ENCODE results near the gene COX10. TPM values are rescaled to one million over a fixed set of nuclear protein-coding genes. Genes with fewer than 3 reads are reported as not detected.

The COX10 gene
- polyA plus RNA-seq, 1 donor (not counting 4 experiments of a cell fraction or from before 2014, with no cell fraction given) = 14.3 TPM

DNA sequence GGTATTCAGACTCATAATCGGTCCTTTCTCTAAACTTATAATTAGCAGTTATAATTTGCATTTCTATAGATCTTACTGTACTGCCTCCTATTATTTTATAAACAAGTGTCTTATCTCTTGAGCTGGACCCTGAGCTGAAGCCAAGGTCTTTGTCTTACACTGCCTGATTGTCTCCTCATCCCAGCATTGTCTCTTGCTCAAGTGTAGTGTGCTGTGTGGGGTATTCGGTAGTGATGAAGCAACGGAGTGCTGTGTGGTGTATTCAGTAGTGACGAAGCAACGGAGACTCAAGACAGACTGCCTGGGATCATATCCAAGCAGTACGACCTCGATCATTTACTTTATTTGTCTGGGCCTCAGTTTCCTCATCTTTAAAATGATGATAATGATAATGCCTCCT lies 69.3 kb downstream of the COX10 start:
- Histone ChIP-seq H3K27me3 (ENCODE audit: control insufficient read depth, extremely low read depth, insufficient read depth, low read length) (no peaks in the 10 kb centered on the region), H3K9me1 (ENCODE audit: control insufficient read depth, extremely low read depth, insufficient read depth, low read length) (no peaks in the 10 kb centered on the region), H3K4me2 (ENCODE audit: control insufficient read depth, extremely low read depth, insufficient read depth, low read depth, low read length) (no peak overlapping the region), H3K36me3 (ENCODE audit: control insufficient read depth in 2 of 2, extremely low read depth in 1 of 2, insufficient read depth in 2 of 2, low read length in 2 of 2) (no peaks in the 10 kb centered on the region), H3K4me3 (ENCODE audit: control insufficient read depth in 2 of 3, extremely low read depth in 1 of 3, insufficient read depth in 2 of 3, low read depth in 1 of 3, low read length in 3 of 3) (no peak overlapping the region), H3K27ac (ENCODE audit: control insufficient read depth, insufficient read depth, low read length) (no peak overlapping the region), H3K9me3 (ENCODE audit: control insufficient read depth, low read depth, low read length) (no peaks in the 10 kb centered on the region), H4K20me1 (ENCODE audit: control insufficient read depth, extremely low read depth, insufficient read depth, low read length) (no peaks in the 10 kb centered on the region), H3K4me1 (ENCODE audit: control insufficient read depth, extremely low read depth, insufficient read depth, low read length) (no peaks in the 10 kb centered on the region), H3K9ac (ENCODE audit: control insufficient read depth, extremely low read depth, insufficient read depth, low read length) (no peak overlapping the region), H3K79me2 (ENCODE audit: control insufficient read depth, insufficient read depth, low read length) (no peaks in the 10 kb centered on the region), H2AFZ (ENCODE audit: control insufficient read depth, low read length) (no peak overlapping the region)
- dilution Hi-C loops (cut with MboI; ENCODE audit: extremely low pct_ligation_motif_present, low sequenced_read_pairs) = no loop called here
- no peak for TF ChIP-seq EZH2 (IDR thresholded peaks at IDR 0.05; ENCODE audit: low read length)
- TF ChIP-seq CTCF (optimal IDR thresholded peaks at IDR 0.05 in 1 of 3, IDR thresholded peaks at IDR 0.05 in 1 of 3, conservative IDR thresholded peaks at IDR 0.05 in 1 of 3; ENCODE audit: extremely low read depth in 1 of 3, insufficient read depth in 2 of 3, low read length in 3 of 3) = no peak
- FAIRE-seq = no peak
- DNase-seq (ENCODE audit: low read depth, low spot score) = no peak

DNA sequence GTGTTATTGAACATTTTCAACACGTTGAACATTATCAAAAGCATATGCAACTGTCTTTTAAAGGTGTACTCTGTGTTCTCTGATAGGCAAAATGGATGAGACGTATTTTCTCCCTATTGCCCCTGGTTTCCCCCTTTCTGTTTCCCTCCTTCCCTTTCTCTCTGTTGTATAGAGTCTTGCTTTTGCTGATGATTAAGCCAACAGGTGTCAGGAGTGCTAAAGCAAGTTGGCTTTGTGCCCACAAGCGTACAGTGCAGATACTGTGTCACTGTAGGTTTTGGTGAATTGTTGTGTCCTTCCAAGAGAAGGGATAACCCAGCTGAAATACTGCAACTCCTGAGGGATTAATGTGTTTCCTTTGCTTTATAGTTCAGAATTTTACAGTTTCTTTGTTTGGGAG lies 74.4 kb downstream of the COX10 start:
- Histone ChIP-seq H3K4me3 (ENCODE audit: control insufficient read depth in 2 of 3, extremely low read depth in 1 of 3, insufficient read depth in 2 of 3, low read depth in 1 of 3, low read length in 3 of 3) (no peak overlapping the region), H3K9me1 (ENCODE audit: control insufficient read depth, extremely low read depth, insufficient read depth, low read length) (no peaks in the 10 kb centered on the region), H3K9ac (ENCODE audit: control insufficient read depth, extremely low read depth, insufficient read depth, low read length) (no peak overlapping the region), H3K79me2 (ENCODE audit: control insufficient read depth, insufficient read depth, low read length) (no peaks in the 10 kb centered on the region), H3K4me2 (ENCODE audit: control insufficient read depth, extremely low read depth, insufficient read depth, low read depth, low read length) (no peak overlapping the region), H3K36me3 (ENCODE audit: control insufficient read depth in 2 of 2, extremely low read depth in 1 of 2, insufficient read depth in 2 of 2, low read length in 2 of 2) (no peaks in the 10 kb centered on the region), H3K9me3 (ENCODE audit: control insufficient read depth, low read depth, low read length) (no peaks in the 10 kb centered on the region), H3K27ac (ENCODE audit: control insufficient read depth, insufficient read depth, low read length) (no peak overlapping the region), H2AFZ (ENCODE audit: control insufficient read depth, low read length) (no peak overlapping the region), H4K20me1 (ENCODE audit: control insufficient read depth, extremely low read depth, insufficient read depth, low read length) (no peaks in the 10 kb centered on the region), H3K27me3 (ENCODE audit: control insufficient read depth, extremely low read depth, insufficient read depth, low read length) (no peaks in the 10 kb centered on the region), H3K4me1 (ENCODE audit: control insufficient read depth, extremely low read depth, insufficient read depth, low read length) (no peaks in the 10 kb centered on the region)
- FAIRE-seq = no peak
- dilution Hi-C loops (cut with MboI; ENCODE audit: extremely low pct_ligation_motif_present, low sequenced_read_pairs) = no loop called here
- TF ChIP-seq EZH2 (IDR thresholded peaks at IDR 0.05; ENCODE audit: low read length) (no peak), CTCF (optimal IDR thresholded peaks at IDR 0.05 in 1 of 3, IDR thresholded peaks at IDR 0.05 in 1 of 3, conservative IDR thresholded peaks at IDR 0.05 in 1 of 3; ENCODE audit: extremely low read depth in 1 of 3, insufficient read depth in 2 of 3, low read length in 3 of 3) (no peak)
- no peak for DNase-seq (ENCODE audit: low read depth, low spot score)

All from keratinocyte (primary cell).